IMR-90 (cell line): ENCODE results near the gene NAPA. TPM values are rescaled to one million over a fixed set of nuclear protein-coding genes. Genes with fewer than 3 reads are reported as not detected.

Source experiments
- ATAC-seq: fragments of 200-7000 bp; cut with Tn5 transposase; 2 replicates; pipeline ENCODE4 v1.9.1; 2020; ENCODE audit warnings: low read depth, mild to moderate bottlenecking, moderate library complexity
- BruUV-seq: library from RNA; stranded (reverse); fragments of 400-500 nt; replicated peaks from 2 replicates; lab custom pipeline; 2021; lab: Mats Ljungman, UMichigan
- CTCF ChIA-PET: fragments of 300-600 bp; formaldehyde crosslinking; extraction: SDS; loops from one replicate; lab custom pipeline; 2021; ENCODE audit warnings: antibody characterized with exemption; lab: Yijun Ruan, JAX
- POLR2A ChIA-PET: fragments of 300-600 bp; sonication (Branson Sonifier 250); formaldehyde crosslinking; loops from one replicate; lab custom pipeline; 2022; ENCODE audit warnings: antibody characterized with exemption; ENCODE audit not compliant: unreplicated experiment; lab: Charles Lee
- DNase-seq: peaks from one replicate; pipeline ENCODE4 v3.0.0; 2013
- H2AFZ ChIP-seq: replicated peaks from 2 replicates; pipeline ENCODE3; 2013; ENCODE audit warnings: low read length, mild to moderate bottlenecking; ENCODE audit not compliant: poor library complexity
- H2AK5ac ChIP-seq: 2 replicates; pipeline ENCODE4 v1.6.1; 2013; ENCODE audit warnings: low read depth, low read length, inconsistent platforms
- H2AK9ac ChIP-seq: replicated peaks from 2 replicates; pipeline ENCODE3; 2013; ENCODE audit warnings: mild to moderate bottlenecking, low read depth, low read length, moderate library complexity; ENCODE audit not compliant: poor library complexity
- H2BK120ac ChIP-seq: 2 replicates; pipeline ENCODE4 v1.6.1; 2013; ENCODE audit warnings: low read depth, low read length, inconsistent platforms
- H2BK15ac ChIP-seq: 3 replicates; pipeline ENCODE4 v1.6.1; 2013; ENCODE audit warnings: low read depth, low read length, inconsistent platforms
- H2BK20ac ChIP-seq: 2 replicates; pipeline ENCODE4 v1.6.1; 2013; ENCODE audit warnings: low read depth, mild to moderate bottlenecking, inconsistent platforms, low read length, moderate library complexity
- H2BK5ac ChIP-seq: 2 replicates; pipeline ENCODE4 v1.6.1; 2013; ENCODE audit warnings: mild to moderate bottlenecking, low read depth, low read length, inconsistent platforms; ENCODE audit not compliant: poor library complexity, severe bottlenecking
- H3K14ac ChIP-seq: replicated peaks from 2 replicates; pipeline ENCODE4 v1.6.1; 2013; ENCODE audit warnings: low read depth, low read length, inconsistent platforms
- H3K18ac ChIP-seq: 2 replicates; pipeline ENCODE4 v1.6.1; 2013; ENCODE audit warnings: low read depth, low read length, control low read depth
- H3K23ac ChIP-seq: 2 replicates; pipeline ENCODE4 v1.6.1; 2013; ENCODE audit warnings: low read depth, low read length, inconsistent platforms
- H3K27ac ChIP-seq: 2 replicates; pipeline ENCODE4 v1.5.1; 2013; ENCODE audit warnings: mild to moderate bottlenecking, control low read depth, low read length; ENCODE audit not compliant: insufficient read depth
- H3K27me3 ChIP-seq: 2 replicates; pipeline ENCODE4 v1.6.1; 2013; ENCODE audit warnings: low read length; ENCODE audit not compliant: control insufficient read depth, insufficient read depth
- H3K36me3 ChIP-seq: 2 replicates; pipeline ENCODE4 v1.6.1; 2013; ENCODE audit warnings: low read length, mixed read lengths; ENCODE audit not compliant: control insufficient read depth, insufficient read depth
- H3K4ac ChIP-seq: 2 replicates; pipeline ENCODE4 v1.6.1; 2013; ENCODE audit warnings: low read depth, low read length, inconsistent platforms
- H3K4me1 ChIP-seq: 2 replicates; pipeline ENCODE4 v1.6.1; 2013; ENCODE audit warnings: low read length, mixed read lengths; ENCODE audit not compliant: control insufficient read depth, insufficient read depth
- H3K4me2 ChIP-seq: 2 replicates; pipeline ENCODE4 v1.6.1; 2013; ENCODE audit warnings: low read depth, mild to moderate bottlenecking, control low read depth, low read length, moderate library complexity
- H3K4me3 ChIP-seq: 2 replicates; pipeline ENCODE4 v1.5.1; 2013; ENCODE audit warnings: low read depth, mild to moderate bottlenecking, control low read depth, low read length, moderate library complexity; ENCODE audit not compliant: insufficient read depth
- H3K56ac ChIP-seq: 2 replicates; pipeline ENCODE4 v1.6.1; 2013; ENCODE audit warnings: low read length, inconsistent platforms; ENCODE audit not compliant: insufficient read depth; ENCODE audit errors: extremely low read depth
- H3K79me1 ChIP-seq, 2 experiments: 2 replicates each; pipeline ENCODE4 v1.6.1; 2013; ENCODE audit warnings: low read length in 2 of 2, inconsistent platforms in 1 of 2, low read depth in 1 of 2
- H3K9ac ChIP-seq: 2 replicates; pipeline ENCODE4 v1.6.1; 2013; ENCODE audit warnings: low read depth, low read length, control low read depth
- H3K9me1 ChIP-seq: 2 replicates; pipeline ENCODE4 v1.6.1; 2013; ENCODE audit warnings: low read length, inconsistent platforms; ENCODE audit not compliant: insufficient read depth
- H3K9me3 ChIP-seq: 2 replicates; pipeline ENCODE4 v1.6.1; 2013; ENCODE audit warnings: low read length; ENCODE audit not compliant: control insufficient read depth, insufficient read depth
- H4K20me1 ChIP-seq: 2 replicates; pipeline ENCODE4 v1.6.1; 2013; ENCODE audit warnings: low read length, inconsistent platforms; ENCODE audit not compliant: insufficient read depth
- H4K5ac ChIP-seq: 2 replicates; pipeline ENCODE4 v1.6.1; 2013; ENCODE audit warnings: mild to moderate bottlenecking, low read depth, low read length, control low read depth
- H4K8ac ChIP-seq, 2 experiments: 2 replicates each; pipeline ENCODE4 v1.6.1; 2013; ENCODE audit warnings: low read depth in 2 of 2, low read length in 2 of 2, control low read depth in 1 of 2, inconsistent platforms in 1 of 2
- H4K91ac ChIP-seq: 2 replicates; pipeline ENCODE4 v1.6.1; 2013; ENCODE audit warnings: low read depth, low read length, inconsistent platforms; ENCODE audit not compliant: insufficient read depth
- BHLHE40 ChIP-seq: fragments of 150-350 bp; IDR thresholded peaks from 2 replicates; pipeline ENCODE4 v1.6.1; 2016; ENCODE audit warnings: mild to moderate bottlenecking, low read depth, low read length
- CEBPB ChIP-seq: IDR thresholded peaks from 2 replicates; pipeline ENCODE4 v1.6.1; 2012; ENCODE audit warnings: low read depth, low read length, improper control_type of control experiment
- CHD1 ChIP-seq: IDR thresholded peaks from 2 replicates; pipeline ENCODE4 v1.6.1; 2012; ENCODE audit warnings: low read depth, low read length, improper control_type of control experiment
- ELK1 ChIP-seq: fragments of 150-350 bp; IDR thresholded peaks from 2 replicates; pipeline ENCODE4 v1.6.1; 2016; ENCODE audit warnings: low read depth, mild to moderate bottlenecking, low read length, moderate library complexity, borderline replicate concordance
- FOS ChIP-seq: fragments of 150-350 bp; IDR thresholded peaks from 2 replicates; pipeline ENCODE4 v1.6.1; 2016; ENCODE audit warnings: low read depth, low read length
- MAFK ChIP-seq: IDR thresholded peaks from 2 replicates; pipeline ENCODE4 v1.6.1; 2012; ENCODE audit warnings: low read depth, low read length, improper control_type of control experiment
- MAZ ChIP-seq: IDR thresholded peaks from 2 replicates; pipeline ENCODE4 v1.6.1; 2012; ENCODE audit warnings: low read depth, mild to moderate bottlenecking, low read length, improper control_type of control experiment, moderate library complexity, borderline replicate concordance
- NFE2L2 ChIP-seq: fragments of 150-350 bp; IDR thresholded peaks from 2 replicates; pipeline ENCODE4 v1.6.1; 2016; ENCODE audit warnings: low read depth, mild to moderate bottlenecking, low read length
- POLR2A ChIP-seq: IDR thresholded peaks from 2 replicates; pipeline ENCODE4 v1.6.1; 2012; ENCODE audit warnings: mild to moderate bottlenecking, low read depth, low read length
- RAD21 ChIP-seq: IDR thresholded peaks from 2 replicates; pipeline ENCODE4 v1.6.1; 2012; ENCODE audit warnings: low read length, improper control_type of control experiment
- RCOR1 ChIP-seq: IDR thresholded peaks from 2 replicates; pipeline ENCODE4 v1.6.1; 2012; ENCODE audit warnings: mild to moderate bottlenecking, low read length, improper control_type of control experiment; ENCODE audit not compliant: insufficient replicate concordance
- RFX5 ChIP-seq: IDR thresholded peaks from 2 replicates; pipeline ENCODE4 v1.8.0; 2012; ENCODE audit warnings: low read depth, mild to moderate bottlenecking, low read length, moderate library complexity
- USF2 ChIP-seq: fragments of 150-350 bp; IDR thresholded peaks from 2 replicates; pipeline ENCODE4 v1.6.1; 2017; ENCODE audit warnings: mild to moderate bottlenecking, antibody characterized with exemption, low read length, low read depth
- WGBS, 2 experiments: methylation state at CpG; one replicate each; pipeline versions ENCODE4 v1.1.5 to v1.1.7; 2013; ENCODE audit warnings: missing lambda C conversion rate in 2 of 2; ENCODE audit not compliant: insufficient read length in 1 of 2; ENCODE audit errors: extremely low coverage in 2 of 2; 5-methylcytosine and 5-hydroxymethylcytosine counted together
- dilution Hi-C: fragments of 300-500 bp; cut with HindIII; formaldehyde crosslinking; loops from one replicate; pipeline ENCODE4 v1.14.3; 2018; ENCODE audit warnings: low sequenced_read_pairs; ENCODE audit not compliant: unreplicated experiment
- in situ Hi-C: fragments of 300-500 bp; cut with MboI; formaldehyde crosslinking; loops from 3 replicates; pipeline ENCODE4 v1.14.3; 2019; ENCODE audit warnings: low sequenced_read_pairs, inconsistent platforms, mixed read lengths
- intact Hi-C: fragments of 100-400 bp; cut with micrococcal nuclease; formaldehyde crosslinking; loops from 2 replicates; pipeline ENCODE4 v1.10.0; 2022
- polyA plus RNA-seq, 3 experiments: library from polyadenylated mRNA; depleted of rRNA; stranded (reverse); fragments of >200 nt; gene quantifications; 2 replicates each; pipeline ENCODE4 v1.2.3, GENCODE V29; 2012; ENCODE audit warnings: low replicate concordance in 1 of 3
- total RNA-seq: library from RNA; depleted of rRNA; stranded (reverse); fragments of >200 nt; gene quantifications from 2 replicates; pipeline ENCODE4 v1.2.3, GENCODE V29; 2012

The NAPA gene
- total and polyA plus RNA-seq, 2 of the 4 experiments (the other 2 are of a cell fraction): 76.4 to 126 TPM

GRCh38 chr19:47523473-47523872, 8.6 kb upstream of the NAPA start:
- intact Hi-C loops: loop anchor here (5.0 kb wide), 1 partner anchor 39 kb away; no protein-coding TSS in a partner anchor
- H3K4ac ChIP-seq: no peak overlapping the region
- peaks cover 25% of the 10 kb centered on the region for H3K27me3 ChIP-seq
- no peak overlapping the region for H4K8ac ChIP-seq
- H3K4me2 ChIP-seq: no peak overlapping the region; the same call in 1 of the 2 replicates
- no peaks in the 10 kb centered on the region for H3K9me3 ChIP-seq
- H2AFZ ChIP-seq: no peak overlapping the region
- ATAC-seq (no peak), DNase-seq (no peak)
- CTCF ChIA-PET: interaction anchor here (0.7 to 1.2 kb wide), 2 partner anchors 8 to 18 kb away, joined by 3 to 4 read pairs; partner anchors contain the start of gene NAPA
- H3K4me1 ChIP-seq: peaks cover 2% of the 10 kb centered on the region; the same call in 1 of the 2 replicates
- H3K27ac ChIP-seq: no peak overlapping the region
- H2BK20ac ChIP-seq: no peak overlapping the region
- H3K23ac ChIP-seq: no peak overlapping the region; the same call in 1 of the 2 replicates
- no peak overlapping the region for H3K56ac ChIP-seq
- H2AK9ac ChIP-seq: peak overlapping the region; percentile 23
- no peak overlapping the region for H2BK5ac ChIP-seq
- WGBS, 2 experiments: 0% methylated on average over 2 of the region's 7 CpGs; no CpG with 5 or more reads in 1 of the 2 experiments
- H2BK120ac ChIP-seq: no peak overlapping the region
- BruUV-seq: no TSS peak
- H3K79me1 ChIP-seq: no peaks in the 10 kb centered on the region
- H2BK15ac ChIP-seq: no peak overlapping the region
- H3K4me3 ChIP-seq: no peak overlapping the region
- in situ Hi-C loops: no loop called here
- no peak overlapping the region for H4K5ac ChIP-seq
- no peaks in the 10 kb centered on the region for H4K20me1 ChIP-seq
- dilution Hi-C loops: no loop called here
- H3K36me3 ChIP-seq: no peaks in the 10 kb centered on the region
- TF ChIP-seq RFX5 (no peak), USF2 (no peak), NFE2L2 (no peak), RCOR1 (no peak), CEBPB (no peak), ELK1 (no peak), CHD1 (no peak), FOS (no peak), POLR2A (no peak), RAD21 (no peak), MAFK (no peak), MAZ (no peak), BHLHE40 (no peak)
- POLR2A ChIA-PET: no interaction called here
- no peak overlapping the region for H3K14ac ChIP-seq
- no peaks in the 10 kb centered on the region; the same call in 1 of the 2 replicates for H3K9me1 ChIP-seq
- no peak overlapping the region for H3K9ac ChIP-seq
- no peak overlapping the region for H3K18ac ChIP-seq
- H4K91ac ChIP-seq: no peak overlapping the region
- no peak overlapping the region for H2AK5ac ChIP-seq
